GM18858 (cell line): ENCODE measurements around the gene NPAS4.

Experiments used
- ATAC-seq: cut with Tn5 transposase; IDR thresholded peaks from one replicate; pipeline ENCODE4 v1.9.1; 2021; ENCODE audit not compliant: unreplicated experiment

NPAS4 gene

DNA sequence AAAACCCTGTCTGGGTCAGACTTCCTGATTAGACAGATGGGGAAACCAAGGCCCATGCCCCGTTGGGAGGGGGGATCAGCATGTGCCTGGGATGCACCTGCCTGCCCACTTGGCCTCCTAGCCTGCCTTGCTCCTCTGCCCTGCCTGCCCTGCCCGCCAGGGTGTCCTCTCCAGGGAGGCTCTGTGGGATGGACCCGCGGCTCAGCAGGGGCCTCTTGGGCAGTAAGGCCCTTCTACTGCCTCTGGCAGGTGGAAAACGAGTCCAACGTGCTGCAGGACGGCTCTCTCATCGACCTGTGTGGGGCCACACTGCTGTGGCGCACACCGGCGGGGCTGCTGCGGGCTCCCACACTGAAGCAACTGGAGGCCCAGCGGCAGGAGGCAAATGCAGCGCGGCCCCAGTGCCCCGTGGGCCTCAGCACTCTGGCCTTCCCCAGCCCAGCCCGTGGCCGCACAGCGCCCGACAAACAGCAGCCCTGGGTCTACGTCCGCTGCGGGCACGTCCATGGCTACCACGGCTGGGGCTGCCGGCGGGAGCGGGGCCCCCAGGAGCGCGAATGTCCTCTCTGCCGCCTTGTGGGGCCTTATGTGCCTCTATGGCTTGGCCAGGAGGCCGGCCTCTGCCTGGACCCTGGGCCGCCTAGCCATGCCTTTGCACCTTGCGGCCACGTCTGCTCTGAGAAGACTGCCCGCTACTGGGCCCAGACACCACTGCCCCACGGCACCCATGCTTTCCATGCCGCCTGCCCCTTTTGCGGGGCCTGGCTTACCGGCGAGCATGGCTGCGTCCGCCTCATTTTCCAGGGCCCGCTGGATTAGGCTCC, 54.7 kb downstream of the NPAS4 start:
- ATAC-seq = no peak
